Measurements from ENCODE around the gene ORAI1. TPM values are rescaled to one million over a fixed set of nuclear protein-coding genes. Genes with fewer than 3 reads are reported as not detected.
"Not testable (repeated sequence)": the region's sequence is repeated elsewhere in the genome, so short reads cannot be mapped to it uniquely, and the experiment has no call there.

The ORAI1 gene
- total RNA-seq, 5 donors from 2014 or later (not counting 1 experiment from before 2014, with no cell fraction given): 38.9 to 76.5 (median 59.0) TPM

- Mint-ChIP-seq H3K4me3 (peak overlapping the region; percentile 96 to 98 (median 96)), H3K36me3 (peaks cover 7% of the 10 kb centered on the region), H3K9me3 (no peaks in the 10 kb centered on the region), H3K4me1 (peaks cover 42 to 52% (median 50%) of the 10 kb centered on the region in 3 donors), H3K27ac (peak overlapping the region; percentile 98 to 99), H3K27me3 (no peaks in the 10 kb centered on the region)
- DNase-seq (peak; percentile 59 to 88 (median 77)), ATAC-seq (replicated peaks in 1 of 4) (peak; percentile 65 to 73 (median 71))
- CTCF ChIA-PET: interaction anchor here (0.5 to 1.9 kb wide), 17 partner anchors 12 to 1705 kb away, joined by 3 to 22 read pairs (median 5); partner anchors contain the start of gene ORAI1 (in 1 of the 2)
- Histone ChIP-seq H3K9me3 (no peaks in the 10 kb centered on the region), H3K4me1 (ENCODE audit: control insufficient read depth in 1 of 2, extremely low read depth in 1 of 2, insufficient read depth in 2 of 2, low read length in 2 of 2) (peaks cover 17 to 52% of the 10 kb centered on the region in 2 experiments), H3K4me3 (ENCODE audit: control insufficient read depth in 1 of 2, extremely low read depth in 1 of 2, low read length in 1 of 2) (peak overlapping the region; percentile 73 to 75), H3K36me3 (ENCODE audit: control insufficient read depth in 2 of 2, extremely low read depth in 1 of 2, insufficient read depth in 1 of 2, low read length in 1 of 2) (peaks cover 5 to 15% of the 10 kb centered on the region in 2 donors), H3K27me3 (replicated peaks in 1 of 2; ENCODE audit: control insufficient read depth in 2 of 2, extremely low read depth in 1 of 2, insufficient read depth in 2 of 2, low read length in 1 of 2) (no peaks in the 10 kb centered on the region), H3K27ac (ENCODE audit: low read length) (peak overlapping the region; percentile 89)
- 2% methylated on average over 15 of the region's 54 CpGs for WGBS (ENCODE audit: insufficient coverage)
- POLR2A ChIA-PET: interaction anchor here (0.5 to 1.8 kb wide), 15 partner anchors 9 to 383 kb away, joined by 3 to 18 read pairs (median 7); partner anchors contain the start of gene ORAI1 (in 1 of the 2)
Measured at GRCh38 chr12:121579981-121580868, 46.1 kb upstream of the ORAI1 start.

- H3K4me1 ChIP-seq (ENCODE audit: control insufficient read depth in 1 of 2, extremely low read depth in 1 of 2, insufficient read depth in 2 of 2, low read length in 2 of 2): peaks cover 17 to 55% of the 10 kb centered on the region in 2 experiments
- Mint-ChIP-seq H3K4me1 (peaks cover 42 to 57% (median 53%) of the 10 kb centered on the region in 3 donors), H3K27ac (peak within 1 kb of the TSS; percentile 98 to 99), H3K27me3 (no peaks in the 10 kb centered on the region), H3K4me3 (peak within 1 kb of the TSS; percentile 96 to 98 (median 96)), H3K9me3 (no peaks in the 10 kb centered on the region), H3K36me3 (no peaks in the 10 kb centered on the region)
- DNase-seq (peak in 21 of 35 experiments; percentile 9 to 57 (median 26)), ATAC-seq (replicated peaks in 1 of 4) (peak in 3 of 4 experiments; percentile 9 to 43 (median 25))
- 38% methylated on average over 18 of the region's 23 CpGs for WGBS (ENCODE audit: insufficient coverage)
- H3K27me3 ChIP-seq (replicated peaks in 1 of 2; ENCODE audit: control insufficient read depth in 2 of 2, extremely low read depth in 1 of 2, insufficient read depth in 2 of 2, low read length in 1 of 2): no peaks in the 10 kb centered on the region
- ChIA-PET CTCF (interaction anchor here (0.6 to 1.9 kb wide), 4 partner anchors 41 to 91 kb away, joined by 7 to 22 read pairs (median 10); partner anchors contain the start of gene ORAI1 (in 1 of the 2)), POLR2A (interaction anchor here (0.6 to 1.8 kb wide), 5 partner anchors 9 to 46 kb away, joined by 3 to 18 read pairs (median 4); partner anchors contain the start of gene ORAI1 (in 1 of the 2))
- peak within 1 kb of the TSS; percentile 89 for H3K27ac ChIP-seq (ENCODE audit: low read length)
- no peaks in the 10 kb centered on the region for H3K9me3 ChIP-seq
- peaks cover 0 to 7% of the 10 kb centered on the region in 2 donors for H3K36me3 ChIP-seq (ENCODE audit: control insufficient read depth in 2 of 2, extremely low read depth in 1 of 2, insufficient read depth in 1 of 2, low read length in 1 of 2)
- H3K4me3 ChIP-seq (ENCODE audit: control insufficient read depth in 1 of 2, extremely low read depth in 1 of 2, low read length in 1 of 2): peak within 1 kb of the TSS; percentile 73 to 75
Measured at GRCh38 chr12:121580959-121581685, 45.2 kb upstream of the ORAI1 start, which contains the start of gene KDM2B. Gene KDM2B, minus strand, starts transcription at chr12:121581023. Its CDS starts 112 bp downstream, at chr12:121580911.

- H3K9me3 ChIP-seq: no peaks in the 10 kb centered on the region
- WGBS (ENCODE audit: insufficient coverage): 60% methylated on average over 1 of the region's 17 CpGs
- DNase-seq: peak in 2 of 35 experiments; percentile 13 to 45
- H3K4me3 Mint-ChIP-seq: peak overlapping the region; percentile 96 to 98 (median 96)
- peaks cover 0 to under 1% of the 10 kb centered on the region in 2 donors for H3K36me3 ChIP-seq (ENCODE audit: control insufficient read depth in 2 of 2, extremely low read depth in 1 of 2, insufficient read depth in 1 of 2, low read length in 1 of 2)
- H3K4me1 Mint-ChIP-seq: peaks cover 42 to 55% (median 53%) of the 10 kb centered on the region in 3 donors
- H3K27me3 Mint-ChIP-seq: no peaks in the 10 kb centered on the region
- H3K4me3 ChIP-seq (ENCODE audit: control insufficient read depth in 1 of 2, extremely low read depth in 1 of 2, low read length in 1 of 2): peak overlapping the region; percentile 64 to 73
- peak overlapping the region; percentile 94 to 96 for H3K27ac Mint-ChIP-seq
- peak in 2 of 4 experiments; percentile 23 to 26 for ATAC-seq (replicated peaks in 1 of 4)
- H3K36me3 Mint-ChIP-seq: no peaks in the 10 kb centered on the region
- peaks cover 17 to 55% of the 10 kb centered on the region in 2 experiments for H3K4me1 ChIP-seq (ENCODE audit: control insufficient read depth in 1 of 2, extremely low read depth in 1 of 2, insufficient read depth in 2 of 2, low read length in 2 of 2)
- H3K27ac ChIP-seq (ENCODE audit: low read length): peak overlapping the region; percentile 89
- POLR2A ChIA-PET: interaction anchor here (0.6 to 0.7 kb wide), 5 partner anchors 8 to 1651 kb away, joined by 3 to 10 read pairs (median 4); partner anchors contain the start of gene MTRFR (in 1 of the 2)
- H3K9me3 Mint-ChIP-seq: no peaks in the 10 kb centered on the region
- CTCF ChIA-PET: interaction anchor here in 1 of 2 donors (0.6 kb wide), 2 partner anchors 40 to 87 kb away, joined by 7 to 8 read pairs; no protein-coding TSS in a partner anchor
- no peaks in the 10 kb centered on the region for H3K27me3 ChIP-seq (replicated peaks in 1 of 2; ENCODE audit: control insufficient read depth in 2 of 2, extremely low read depth in 1 of 2, insufficient read depth in 2 of 2, low read length in 1 of 2)
Measured at GRCh38 chr12:121581686-121582429, 44.5 kb upstream of the ORAI1 start.

GRCh38 chr12:121582583-121583333 is 43.6 kb upstream of the ORAI1 start:
- Mint-ChIP-seq H3K27me3 (no peaks in the 10 kb centered on the region), H3K4me1 (peaks cover 37 to 50% (median 47%) of the 10 kb centered on the region in 3 donors), H3K27ac (peak overlapping the region; percentile 94 to 96), H3K4me3 (peak overlapping the region; percentile 50 to 98 (median 96)), H3K36me3 (no peaks in the 10 kb centered on the region), H3K9me3 (no peaks in the 10 kb centered on the region)
- Histone ChIP-seq H3K4me1 (ENCODE audit: control insufficient read depth in 1 of 2, extremely low read depth in 1 of 2, insufficient read depth in 2 of 2, low read length in 2 of 2) (peaks cover 17 to 48% of the 10 kb centered on the region in 2 experiments), H3K27me3 (replicated peaks in 1 of 2; ENCODE audit: control insufficient read depth in 2 of 2, extremely low read depth in 1 of 2, insufficient read depth in 2 of 2, low read length in 1 of 2) (no peaks in the 10 kb centered on the region), H3K9me3 (no peaks in the 10 kb centered on the region), H3K36me3 (ENCODE audit: control insufficient read depth in 2 of 2, extremely low read depth in 1 of 2, insufficient read depth in 1 of 2, low read length in 1 of 2) (no peaks in the 10 kb centered on the region), H3K4me3 (ENCODE audit: control insufficient read depth in 1 of 2, extremely low read depth in 1 of 2, low read length in 1 of 2) (peak overlapping the region in 1 of 2 donors; percentile 73), H3K27ac (ENCODE audit: low read length) (peak overlapping the region; percentile 89)
- POLR2A ChIA-PET: interaction anchor here in 1 of 2 donors (0.6 kb wide), 1 partner anchor 1651 kb away, joined by 6 read pairs; the partner anchor contains the start of gene MTRFR
- DNase-seq: no peak
- 33% methylated on average over 5 of the region's 13 CpGs for WGBS (ENCODE audit: insufficient coverage)
- CTCF ChIA-PET: interaction anchor here in 1 of 2 donors (1.5 to 1.6 kb wide), 2 partner anchors 30 to 40 kb away, joined by 4 to 5 read pairs; no protein-coding TSS in a partner anchor
- ATAC-seq (replicated peaks in 1 of 4): no peak

- H3K27me3 Mint-ChIP-seq; H3K9me3 Mint-ChIP-seq; H3K4me3 ChIP-seq (ENCODE audit: control insufficient read depth in 1 of 2, extremely low read depth in 1 of 2, low read length in 1 of 2); ATAC-seq (replicated peaks in 1 of 4); H3K36me3 ChIP-seq (ENCODE audit: control insufficient read depth in 2 of 2, extremely low read depth in 1 of 2, insufficient read depth in 1 of 2, low read length in 1 of 2); POLR2A ChIA-PET; DNase-seq; H3K4me3 Mint-ChIP-seq; H3K36me3 Mint-ChIP-seq; H3K9me3 ChIP-seq; H3K27me3 ChIP-seq (replicated peaks in 1 of 2; ENCODE audit: control insufficient read depth in 2 of 2, extremely low read depth in 1 of 2, insufficient read depth in 2 of 2, low read length in 1 of 2); H3K27ac ChIP-seq (ENCODE audit: low read length): not testable (repeated sequence)
- WGBS (ENCODE audit: insufficient coverage): no CpG with 5 or more reads among the region's 2 CpGs
- CTCF ChIA-PET: interaction anchor here in 1 of 2 donors (1.5 to 1.6 kb wide), 2 partner anchors 31 to 40 kb away, joined by 4 to 5 read pairs; no protein-coding TSS in a partner anchor
- Mint-ChIP-seq H3K27ac (peak overlapping the region; percentile 94 to 96), H3K4me1 (peaks cover 37 to 48% (median 45%) of the 10 kb centered on the region in 3 donors)
- H3K4me1 ChIP-seq (ENCODE audit: control insufficient read depth in 1 of 2, extremely low read depth in 1 of 2, insufficient read depth in 2 of 2, low read length in 2 of 2): peaks cover 16 to 42% of the 10 kb centered on the region in 2 experiments
Measured at GRCh38 chr12:121583334-121583661, 43.0 kb upstream of the ORAI1 start.
